GM21786 (cell line): Measurements from ENCODE around the gene EMILIN1.
"Not testable (repeated sequence)": the region's sequence is repeated elsewhere in the genome, so short reads cannot be mapped to it uniquely, and the experiment has no call there.

Experiments
- ATAC-seq: cut with Tn5 transposase; IDR thresholded peaks from one replicate; pipeline ENCODE4 v1.9.1; 2021; ENCODE audit not compliant: unreplicated experiment

EMILIN1 gene

GRCh38 chr2:27119330-27119670 lies 40.9 kb downstream of the EMILIN1 start:
- ATAC-seq: not testable (repeated sequence)

GRCh38 chr2:27121906-27122305 lies 43.5 kb downstream of the EMILIN1 start:
- no peak for ATAC-seq

- no peak for ATAC-seq
Measured at GRCh38 chr2:27122791-27123190, 44.4 kb downstream of the EMILIN1 start.

GRCh38 chr2:27123302-27124150 lies 45.1 kb downstream of the EMILIN1 start, which contains the start of gene ABHD1:
Gene ABHD1, plus strand, starts transcription at chr2:27123815. Its CDS starts 134 bp downstream, at chr2:27123949.
- peak; percentile 70 for ATAC-seq

- ATAC-seq: no peak
Measured at GRCh38 chr2:27125104-27125503, 46.7 kb downstream of the EMILIN1 start.

GRCh38 chr2:27126252-27126710 lies 47.9 kb downstream of the EMILIN1 start:
- no peak for ATAC-seq

- no peak for ATAC-seq
Measured at GRCh38 chr2:27127883-27128667, 49.7 kb downstream of the EMILIN1 start.

- no peak for ATAC-seq
Measured at GRCh38 chr2:27128668-27129571, 50.5 kb downstream of the EMILIN1 start.

GRCh38 chr2:27130396-27130795 lies 52.0 kb downstream of the EMILIN1 start:
- no peak for ATAC-seq

- no peak for ATAC-seq
Measured at GRCh38 chr2:27131429-27131828, 53.0 kb downstream of the EMILIN1 start.

- ATAC-seq: no peak
Measured at GRCh38 chr2:27133195-27133875, 54.9 kb downstream of the EMILIN1 start.

GRCh38 chr2:27133905-27134780 lies 55.7 kb downstream of the EMILIN1 start, which contains the start of gene PREB:
Gene PREB, minus strand, starts transcription at chr2:27134636. Its CDS starts 215 bp downstream, at chr2:27134421.
- peak; percentile 79 for ATAC-seq

GRCh38 chr2:27134781-27135477 lies 56.5 kb downstream of the EMILIN1 start:
- no peak for ATAC-seq

GRCh38 chr2:27135478-27135955 lies 57.1 kb downstream of the EMILIN1 start:
- no peak for ATAC-seq
